ENCODE data around the gene ARID5B. TPM values are rescaled to one million over a fixed set of nuclear protein-coding genes. Genes with fewer than 3 reads are reported as not detected.
A peak's percentile ranks its signal among the peaks of the same experiment; 100 is the strongest.

Gene ARID5B
- total and polyA plus RNA-seq, 2 donors (not counting 3 experiments of a cell fraction or from before 2014, with no cell fraction given) = 5.6 to 8.9 TPM

DNA sequence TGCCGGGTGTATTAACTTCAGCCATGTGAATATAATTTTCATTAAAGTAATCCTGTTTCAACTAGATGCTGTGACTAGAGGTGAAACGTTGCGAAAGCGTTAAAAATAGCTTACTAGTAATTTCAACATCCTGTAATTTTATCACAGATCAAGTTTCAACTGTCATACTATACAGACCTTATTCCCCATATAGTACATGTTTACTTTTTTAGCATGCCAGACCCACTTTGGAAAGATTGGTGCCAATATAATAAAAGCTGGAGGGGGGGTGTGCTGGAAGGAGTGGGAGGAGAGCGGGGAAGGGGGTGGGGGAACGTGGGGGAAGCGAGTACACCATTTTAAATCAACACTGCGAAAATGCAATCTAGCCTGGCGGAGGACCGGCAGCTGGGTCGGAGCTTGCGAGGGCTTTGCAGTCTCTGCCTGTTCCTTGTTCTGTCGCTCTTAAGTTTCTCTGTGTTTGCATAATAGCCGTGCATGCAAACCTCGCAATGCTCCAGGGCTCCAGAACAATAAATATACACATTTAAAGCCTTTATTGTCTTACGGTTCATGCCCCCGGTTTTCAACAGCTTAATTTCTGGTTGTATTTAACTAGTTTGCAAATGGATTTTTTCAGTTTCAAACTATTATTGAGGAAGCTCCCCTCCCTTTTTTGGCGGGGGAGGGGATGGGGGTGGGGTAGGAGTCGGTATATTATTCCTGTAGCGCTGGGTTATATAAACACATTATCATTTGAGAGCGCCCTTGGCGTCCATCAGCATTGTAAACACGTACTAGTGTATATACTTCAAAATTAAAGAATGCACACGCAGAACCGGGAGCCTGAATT is 1.3 kb upstream of the ARID5B start:
- DNase-seq (ENCODE audit: low read depth, low spot score) (peak; percentile 66), FAIRE-seq (peak; percentile 88)
- no peaks in the 10 kb centered on the region for H3K27me3 ChIP-seq (ENCODE audit: control insufficient read depth in 2 of 2, insufficient read depth in 2 of 2, low read length in 2 of 2)
- H3K9me1 ChIP-seq (replicated peaks; ENCODE audit: control insufficient read depth, extremely low read depth, insufficient read depth, low read length) = no peaks in the 10 kb centered on the region
- TF ChIP-seq CTCF (IDR thresholded peaks at IDR 0.05; ENCODE audit: extremely low read depth in 1 of 2, insufficient read depth in 1 of 2, low read depth in 1 of 2, low read length in 2 of 2) (no peak), JUN (IDR thresholded peaks at IDR 0.05; ENCODE audit: borderline replicate concordance, insufficient read depth, insufficient read length, low read depth) (no peak), POLR2AphosphoS5 (IDR thresholded peaks at IDR 0.05; ENCODE audit: insufficient read depth, low read depth, low read length) (no peak), MAX (IDR thresholded peaks at IDR 0.05; ENCODE audit: insufficient read depth, insufficient read length) (no peak), GATA2 (IDR thresholded peaks at IDR 0.05; ENCODE audit: insufficient read depth, insufficient read length, low read depth, low read length) (no peak), POLR2A (IDR thresholded peaks at IDR 0.05; ENCODE audit: low read depth, low read length) (no peak), FOS (IDR thresholded peaks at IDR 0.05; ENCODE audit: borderline replicate concordance, insufficient read depth, low read length) (no peak), MYC (IDR thresholded peaks at IDR 0.05; ENCODE audit: low read depth, low read length) (no peak), EZH2 (IDR thresholded peaks at IDR 0.05; ENCODE audit: borderline replicate concordance, low read depth, low read length, severe bottlenecking) (no peak)
- H2AFZ ChIP-seq (ENCODE audit: low read depth, low read length) = peak overlapping the region; percentile 84
- no peaks in the 10 kb centered on the region for H4K20me1 ChIP-seq (replicated peaks; ENCODE audit: control insufficient read depth, extremely low read depth, insufficient read depth, low read length)
- H3K27ac ChIP-seq (ENCODE audit: insufficient read depth, low read depth, low read length) = peak overlapping the region; percentile 94
- intact Hi-C loops (cut with micrococcal nuclease) = loop anchor here (1.0 to 10.0 kb wide), 8 partner anchors 65 to 938 kb away; partner anchors contain the start of gene ZNF365
- H3K36me3 ChIP-seq (ENCODE audit: control insufficient read depth in 2 of 2, extremely low read depth in 1 of 2, insufficient read depth in 2 of 2, low read length in 2 of 2) = no peaks in the 10 kb centered on the region
- peak overlapping the region; percentile 98 for H3K4me2 ChIP-seq (ENCODE audit: insufficient read depth, low read length)
- dilution Hi-C loops (cut with MboI; ENCODE audit: extremely low pct_ligation_motif_present, low sequenced_read_pairs) = no loop called here
- peaks cover 41% of the 10 kb centered on the region for H3K4me1 ChIP-seq (ENCODE audit: control insufficient read depth, extremely low read depth, insufficient read depth, low read length)
- ChIA-PET CTCF (interaction anchor here (1.3 to 2.8 kb wide), 14 partner anchors 10 to 345 kb away, joined by 3 to 15 read pairs (median 6); no protein-coding TSS in a partner anchor), POLR2A (interaction anchor here (0.7 to 1.5 kb wide), 3 partner anchors 63 to 142 kb away, joined by 3 to 13 read pairs (median 4); no protein-coding TSS in a partner anchor)
- H3K9me3 ChIP-seq (replicated peaks; ENCODE audit: control insufficient read depth, insufficient read depth, low read length) = no peaks in the 10 kb centered on the region
- peak overlapping the region; percentile 99 for H3K9ac ChIP-seq (replicated peaks; ENCODE audit: extremely low read depth, insufficient read depth, low read length)
- H3K79me2 ChIP-seq (ENCODE audit: control insufficient read depth, insufficient read depth, low read length) = no peaks in the 10 kb centered on the region
- BruUV-seq (replicated peaks) = no TSS peak
- peak overlapping the region; percentile 65 to 97 (median 92) for H3K4me3 ChIP-seq (replicated peaks in 1 of 3; ENCODE audit: insufficient read depth in 1 of 3, low read depth in 1 of 3, low read length in 3 of 3)

Measured in endothelial cell of umbilical vein (primary cell).